ENCODE results near the gene LARP6. TPM values are rescaled to one million over a fixed set of nuclear protein-coding genes. Genes with fewer than 3 reads are reported as not detected.

LARP6 gene
- total and polyA plus RNA-seq, 2 of the 4 experiments (the other 2 are of a cell fraction), result 36.4 to 135 TPM

- Histone ChIP-seq H3K27ac (ENCODE audit: insufficient read depth, low read length) (no peak overlapping the region), H3K56ac (ENCODE audit: extremely low read depth, insufficient read depth, low read length) (no peak overlapping the region), H3K79me1 (ENCODE audit: low read depth in 1 of 2, low read length in 2 of 2) (peaks cover 31 to 62% of the 10 kb centered on the region in 2 experiments), H3K23ac (ENCODE audit: low read depth, low read length) (no peak overlapping the region), H2AFZ (replicated peaks; ENCODE audit: low read length, poor library complexity) (no peak overlapping the region), H2BK20ac (ENCODE audit: low read depth, low read length) (no peak overlapping the region), H2AK9ac (replicated peaks; ENCODE audit: low read depth, low read length, poor library complexity) (no peak overlapping the region), H3K18ac (ENCODE audit: low read depth, low read length) (no peak overlapping the region), H3K4me1 (ENCODE audit: control insufficient read depth, insufficient read depth, low read length) (no peaks in the 10 kb centered on the region), H2BK120ac (ENCODE audit: low read depth, low read length) (no peak overlapping the region), H3K4me3 (ENCODE audit: insufficient read depth, low read depth, low read length) (no peak overlapping the region), H4K91ac (ENCODE audit: insufficient read depth, low read depth, low read length) (no peak overlapping the region), H3K9me1 (ENCODE audit: insufficient read depth, low read length) (peaks cover 4% of the 10 kb centered on the region; the same call in 1 of the 2 replicates), H3K9me3 (ENCODE audit: control insufficient read depth, insufficient read depth, low read length) (no peaks in the 10 kb centered on the region), H4K5ac (ENCODE audit: low read depth, low read length) (no peak overlapping the region), H2AK5ac (ENCODE audit: low read depth, low read length) (no peak overlapping the region), H2BK15ac (ENCODE audit: low read depth, low read length) (no peak overlapping the region), H4K8ac (ENCODE audit: low read depth in 2 of 2, low read length in 2 of 2) (no peak overlapping the region), H3K14ac (replicated peaks; ENCODE audit: low read depth, low read length) (no peak overlapping the region), H3K4ac (ENCODE audit: low read depth, low read length) (no peak overlapping the region), H3K27me3 (ENCODE audit: control insufficient read depth, insufficient read depth, low read length) (no peaks in the 10 kb centered on the region), H4K20me1 (ENCODE audit: insufficient read depth, low read length) (peaks cover 21% of the 10 kb centered on the region; the same call in 1 of the 2 replicates), H2BK5ac (ENCODE audit: low read depth, low read length, poor library complexity, severe bottlenecking) (no peak overlapping the region), H3K9ac (ENCODE audit: low read depth, low read length) (no peak overlapping the region), H3K4me2 (ENCODE audit: low read depth, low read length) (no peak overlapping the region), H3K36me3 (ENCODE audit: control insufficient read depth, insufficient read depth, low read length) (peaks cover 6% of the 10 kb centered on the region)
- CTCF ChIA-PET, result no interaction called here
- DNase-seq, result no peak
- in situ Hi-C loops (cut with MboI; ENCODE audit: low sequenced_read_pairs), result no loop called here
- no peak for ATAC-seq (ENCODE audit: low read depth)
- dilution Hi-C loops (cut with HindIII; ENCODE audit: low sequenced_read_pairs, unreplicated experiment), result no loop called here
- intact Hi-C loops (cut with micrococcal nuclease), result no loop called here
- TF ChIP-seq NFE2L2 (IDR thresholded peaks at IDR 0.05; ENCODE audit: low read depth, low read length), result no peak
- TF ChIP-seq CTCF (conservative IDR thresholded peaks at IDR 0.05; ENCODE audit: low read depth, low read length), result no peak
- no peak for TF ChIP-seq USF2 (IDR thresholded peaks at IDR 0.05; ENCODE audit: low read depth, low read length)
- TF ChIP-seq RCOR1 (IDR thresholded peaks at IDR 0.05; ENCODE audit: insufficient replicate concordance, low read length), result no peak
- no peak for TF ChIP-seq CHD1 (IDR thresholded peaks at IDR 0.05; ENCODE audit: low read depth, low read length)
- TF ChIP-seq, protein P1, sequence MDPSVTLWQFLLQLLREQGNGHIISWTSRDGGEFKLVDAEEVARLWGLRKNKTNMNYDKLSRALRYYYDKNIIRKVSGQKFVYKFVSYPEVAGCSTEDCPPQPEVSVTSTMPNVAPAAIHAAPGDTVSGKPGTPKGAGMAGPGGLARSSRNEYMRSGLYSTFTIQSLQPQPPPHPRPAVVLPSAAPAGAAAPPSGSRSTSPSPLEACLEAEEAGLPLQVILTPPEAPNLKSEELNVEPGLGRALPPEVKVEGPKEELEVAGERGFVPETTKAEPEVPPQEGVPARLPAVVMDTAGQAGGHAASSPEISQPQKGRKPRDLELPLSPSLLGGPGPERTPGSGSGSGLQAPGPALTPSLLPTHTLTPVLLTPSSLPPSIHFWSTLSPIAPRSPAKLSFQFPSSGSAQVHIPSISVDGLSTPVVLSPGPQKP (IDR thresholded peaks at IDR 0.05; ENCODE audit: borderline replicate concordance, low read depth, low read length), result no peak
- TF ChIP-seq FOS (IDR thresholded peaks at IDR 0.05; ENCODE audit: low read depth, low read length), result no peak
- no peak for TF ChIP-seq BHLHE40 (IDR thresholded peaks at IDR 0.05; ENCODE audit: low read depth, low read length)
- TF ChIP-seq RAD21 (IDR thresholded peaks at IDR 0.05; ENCODE audit: low read length), result no peak
- TF ChIP-seq MAFK (IDR thresholded peaks at IDR 0.05; ENCODE audit: low read depth, low read length), result no peak
- no peak for TF ChIP-seq POLR2A (IDR thresholded peaks at IDR 0.05; ENCODE audit: low read depth, low read length)
- TF ChIP-seq MXI1 (IDR thresholded peaks at IDR 0.05; ENCODE audit: borderline replicate concordance, low read depth, low read length), result no peak
- TF ChIP-seq CEBPB (IDR thresholded peaks at IDR 0.05; ENCODE audit: low read depth, low read length), result no peak
- TF ChIP-seq SMC3 (IDR thresholded peaks at IDR 0.05; ENCODE audit: low read depth, low read length), result no peak
- TF ChIP-seq MAZ (IDR thresholded peaks at IDR 0.05; ENCODE audit: borderline replicate concordance, low read depth, low read length), result no peak
- no peak for TF ChIP-seq RFX5 (IDR thresholded peaks at IDR 0.05; ENCODE audit: low read depth, low read length)
- WGBS, 2 experiments (ENCODE audit: extremely low coverage in 2 of 2, insufficient read length in 1 of 2), result no CpG with 5 or more reads among the region's 6 CpGs
- POLR2A ChIA-PET (ENCODE audit: unreplicated experiment), result no interaction called here
- BruUV-seq (replicated peaks), result no TSS peak
Measured at GRCh38 chr15:70845602-70846360, 8.2 kb downstream of the LARP6 start.

Measured in IMR-90 (cell line).